ENCODE measurements around the gene LRP10. TPM values are rescaled to one million over a fixed set of nuclear protein-coding genes. Genes with fewer than 3 reads are reported as not detected.

The LRP10 gene
- total RNA-seq, 1 experiment from 2014 or later = 7.8 TPM

GRCh38 chr14:22841769-22842168 lies 29.8 kb upstream of the LRP10 start:
- CTCF ChIA-PET = no interaction called here
- intact Hi-C loops (cut with micrococcal nuclease; ENCODE audit: unreplicated experiment) = no loop called here
- no peaks in the 10 kb centered on the region for H3K9me3 ChIP-seq (ENCODE audit: low read depth, low read length, poor library complexity, severe bottlenecking)
- H3K4me3 ChIP-seq (ENCODE audit: low read depth, low read length, poor library complexity, severe bottlenecking) = no peak overlapping the region
- POLR2A ChIA-PET (ENCODE audit: low non-redundant PET) = no interaction called here
- H3K36me3 ChIP-seq (ENCODE audit: insufficient read depth, low read length, poor library complexity, severe bottlenecking) = peaks cover 54% of the 10 kb centered on the region
- no TSS peak for BruUV-seq (replicated peaks)
- H3K27ac ChIP-seq (ENCODE audit: low read depth, low read length, poor library complexity, severe bottlenecking) = no peak overlapping the region
- no peaks in the 10 kb centered on the region for H3K27me3 ChIP-seq (replicated peaks; ENCODE audit: insufficient read depth, low read depth, low read length, poor library complexity)
- H3K4me1 ChIP-seq (ENCODE audit: insufficient read depth, low read length, poor library complexity, severe bottlenecking) = peaks cover 13% of the 10 kb centered on the region
- TF ChIP-seq CTCF (conservative IDR thresholded peaks at IDR 0.05; ENCODE audit: low read depth, low read length) (no peak), EZH2 (IDR thresholded peaks at IDR 0.05; ENCODE audit: borderline replicate concordance, low read depth, low read length, poor library complexity, severe bottlenecking) (no peak)
- no peak for DNase-seq (ENCODE audit: low spot score)

GRCh38 chr14:22842211-22843122 lies 29.1 kb upstream of the LRP10 start:
- H3K4me1 ChIP-seq (ENCODE audit: insufficient read depth, low read length, poor library complexity, severe bottlenecking) = peaks cover 13% of the 10 kb centered on the region
- H3K27ac ChIP-seq (ENCODE audit: low read depth, low read length, poor library complexity, severe bottlenecking) = no peak overlapping the region
- POLR2A ChIA-PET (ENCODE audit: low non-redundant PET) = no interaction called here
- TF ChIP-seq EZH2 (IDR thresholded peaks at IDR 0.05; ENCODE audit: borderline replicate concordance, low read depth, low read length, poor library complexity, severe bottlenecking) (no peak), CTCF (conservative IDR thresholded peaks at IDR 0.05; ENCODE audit: low read depth, low read length) (no peak)
- no peak for DNase-seq (ENCODE audit: low spot score)
- CTCF ChIA-PET = no interaction called here
- H3K36me3 ChIP-seq (ENCODE audit: insufficient read depth, low read length, poor library complexity, severe bottlenecking) = peaks cover 54% of the 10 kb centered on the region
- H3K27me3 ChIP-seq (replicated peaks; ENCODE audit: insufficient read depth, low read depth, low read length, poor library complexity) = no peaks in the 10 kb centered on the region
- BruUV-seq (replicated peaks) = no TSS peak
- intact Hi-C loops (cut with micrococcal nuclease; ENCODE audit: unreplicated experiment) = no loop called here
- H3K4me3 ChIP-seq (ENCODE audit: low read depth, low read length, poor library complexity, severe bottlenecking) = no peak overlapping the region
- no peaks in the 10 kb centered on the region for H3K9me3 ChIP-seq (ENCODE audit: low read depth, low read length, poor library complexity, severe bottlenecking)

- Histone ChIP-seq H3K4me3 (ENCODE audit: low read depth, low read length, poor library complexity, severe bottlenecking) (no peak overlapping the region), H3K36me3 (ENCODE audit: insufficient read depth, low read length, poor library complexity, severe bottlenecking) (peaks cover 54% of the 10 kb centered on the region), H3K9me3 (ENCODE audit: low read depth, low read length, poor library complexity, severe bottlenecking) (no peaks in the 10 kb centered on the region), H3K4me1 (ENCODE audit: insufficient read depth, low read length, poor library complexity, severe bottlenecking) (peaks cover 16% of the 10 kb centered on the region), H3K27ac (ENCODE audit: low read depth, low read length, poor library complexity, severe bottlenecking) (no peak overlapping the region), H3K27me3 (replicated peaks; ENCODE audit: insufficient read depth, low read depth, low read length, poor library complexity) (no peaks in the 10 kb centered on the region)
- BruUV-seq (replicated peaks) = no TSS peak
- ChIA-PET CTCF (no interaction called here), POLR2A (ENCODE audit: low non-redundant PET) (no interaction called here)
- intact Hi-C loops (cut with micrococcal nuclease; ENCODE audit: unreplicated experiment) = no loop called here
- no peak for DNase-seq (ENCODE audit: low spot score)
- TF ChIP-seq EZH2 (IDR thresholded peaks at IDR 0.05; ENCODE audit: borderline replicate concordance, low read depth, low read length, poor library complexity, severe bottlenecking) (no peak), CTCF (conservative IDR thresholded peaks at IDR 0.05; ENCODE audit: low read depth, low read length) (no peak)
These were observed 28.2 kb upstream of the LRP10 start for GRCh38 chr14:22843123-22843925.
